Measurements from ENCODE around the gene SFXN1.

DNA sequence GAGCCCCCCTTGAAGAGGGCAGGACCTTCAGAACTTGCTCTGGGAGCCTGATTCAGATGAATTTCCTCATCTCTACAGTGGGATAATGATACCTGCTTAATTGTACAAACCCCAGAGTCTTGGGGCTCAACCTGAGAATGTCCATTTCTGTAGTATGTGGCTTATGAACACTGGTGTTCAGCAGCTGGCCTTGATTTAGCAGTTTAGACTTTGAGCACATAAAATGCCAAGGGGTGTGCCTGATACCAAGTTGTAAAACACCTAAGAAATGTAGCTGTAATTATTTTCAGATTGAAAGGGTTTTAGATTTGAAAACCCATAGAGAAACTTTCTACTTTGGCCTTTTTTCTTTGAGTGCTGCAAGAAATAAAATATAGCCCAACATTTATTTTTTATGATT, 44.9 kb downstream of the SFXN1 start:
- TF ChIP-seq, protein P1, sequence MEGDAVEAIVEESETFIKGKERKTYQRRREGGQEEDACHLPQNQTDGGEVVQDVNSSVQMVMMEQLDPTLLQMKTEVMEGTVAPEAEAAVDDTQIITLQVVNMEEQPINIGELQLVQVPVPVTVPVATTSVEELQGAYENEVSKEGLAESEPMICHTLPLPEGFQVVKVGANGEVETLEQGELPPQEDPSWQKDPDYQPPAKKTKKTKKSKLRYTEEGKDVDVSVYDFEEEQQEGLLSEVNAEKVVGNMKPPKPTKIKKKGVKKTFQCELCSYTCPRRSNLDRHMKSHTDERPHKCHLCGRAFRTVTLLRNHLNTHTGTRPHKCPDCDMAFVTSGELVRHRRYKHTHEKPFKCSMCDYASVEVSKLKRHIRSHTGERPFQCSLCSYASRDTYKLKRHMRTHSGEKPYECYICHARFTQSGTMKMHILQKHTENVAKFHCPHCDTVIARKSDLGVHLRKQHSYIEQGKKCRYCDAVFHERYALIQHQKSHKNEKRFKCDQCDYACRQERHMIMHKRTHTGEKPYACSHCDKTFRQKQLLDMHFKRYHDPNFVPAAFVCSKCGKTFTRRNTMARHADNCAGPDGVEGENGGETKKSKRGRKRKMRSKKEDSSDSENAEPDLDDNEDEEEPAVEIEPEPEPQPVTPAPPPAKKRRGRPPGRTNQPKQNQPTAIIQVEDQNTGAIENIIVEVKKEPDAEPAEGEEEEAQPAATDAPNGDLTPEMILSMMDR (IDR thresholded peaks at IDR 0.05) = no peak
- TF ChIP-seq POLR2A (IDR thresholded peaks at IDR 0.05) = no peak
- TF ChIP-seq EP300 (IDR thresholded peaks at IDR 0.05) = no peak
- no peak for TF ChIP-seq POLR2AphosphoS5 (IDR thresholded peaks at IDR 0.05)
